Measurements from ENCODE around the gene WDR64.

WDR64 gene

DNA sequence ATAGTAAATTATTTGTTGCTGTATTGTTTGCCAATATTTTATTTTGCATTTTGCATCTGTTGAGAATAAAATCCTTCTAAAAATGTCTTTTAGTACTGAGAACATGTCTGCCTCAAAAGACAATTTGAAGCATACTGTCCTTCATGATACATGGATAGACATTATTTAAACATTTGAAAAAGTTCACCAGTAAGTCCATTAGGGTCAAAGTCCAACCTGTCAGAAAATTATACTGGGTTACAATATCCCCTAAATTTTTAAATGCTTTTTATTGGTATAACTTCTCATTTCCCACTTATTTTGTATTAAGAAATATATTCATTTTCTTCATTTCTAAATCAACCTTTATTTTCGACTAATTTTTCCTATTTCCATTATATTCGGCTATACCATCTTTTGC is 21.2 kb upstream of the WDR64 start:
- H3K4me3 ChIP-seq (ENCODE audit: low read depth, low read length): no peak overlapping the region

DNA sequence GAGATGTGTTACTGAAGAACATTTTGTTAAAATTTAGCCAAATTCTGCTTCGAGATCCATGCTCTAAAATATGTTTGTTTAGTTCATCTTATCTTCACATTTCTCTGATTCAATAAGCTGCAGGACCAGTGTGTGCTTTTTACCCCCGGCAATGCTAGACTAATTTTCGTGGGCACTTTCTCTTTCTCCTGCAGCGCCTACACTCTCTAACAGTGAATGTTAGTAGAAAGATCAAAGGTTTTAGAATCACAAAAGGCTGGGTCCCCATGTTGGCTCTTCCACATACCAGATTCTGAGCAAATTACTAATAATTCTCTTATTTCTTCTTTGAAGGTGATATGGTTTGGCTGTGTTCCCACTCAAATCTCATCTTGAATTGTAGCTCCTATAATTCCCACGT is 20.4 kb upstream of the WDR64 start:
- H3K4me3 ChIP-seq (ENCODE audit: low read depth, low read length): no peak overlapping the region

- no peak overlapping the region for H3K4me3 ChIP-seq (ENCODE audit: low read depth, low read length)
These were observed 19.1 kb upstream of the WDR64 start for GRCh38 chr1:241632987-241633386.

DNA sequence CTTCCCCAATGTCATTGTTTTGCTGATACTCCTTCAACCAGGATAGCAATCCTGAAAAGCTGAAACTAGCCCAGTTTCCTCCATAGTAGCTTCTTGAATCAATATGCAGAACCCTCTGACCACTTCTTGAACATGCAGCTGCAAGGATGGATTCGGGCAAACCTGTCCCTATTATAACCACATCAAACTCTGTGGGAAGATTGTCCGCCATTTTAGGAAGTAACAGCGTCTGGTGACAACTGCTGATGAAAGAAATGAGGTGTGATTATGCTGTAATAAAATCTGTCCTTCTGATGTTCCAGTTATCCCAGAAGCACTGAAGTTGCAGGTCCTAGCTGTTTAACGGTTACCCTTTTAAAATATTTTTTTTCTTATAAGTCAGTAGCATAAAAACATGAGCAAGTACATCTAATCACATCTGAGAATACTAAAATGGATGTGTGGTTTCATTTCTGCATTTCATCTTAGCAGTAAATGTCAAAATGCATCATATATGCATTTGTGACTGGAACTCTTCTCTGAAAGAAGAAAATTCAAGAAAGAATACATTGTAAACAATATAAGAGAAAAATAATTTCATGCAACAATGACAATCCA is 16.4 kb upstream of the WDR64 start:
- no peak overlapping the region for H3K4me3 ChIP-seq (ENCODE audit: low read depth, low read length)

GRCh38 chr1:241636291-241636690 is 15.8 kb upstream of the WDR64 start:
- no peak overlapping the region for H3K4me3 ChIP-seq (ENCODE audit: low read depth, low read length)

- H3K4me3 ChIP-seq (ENCODE audit: low read depth, low read length): no peak overlapping the region
These were observed 15.0 kb upstream of the WDR64 start for GRCh38 chr1:241637046-241637590.

- no peak overlapping the region for H3K4me3 ChIP-seq (ENCODE audit: low read depth, low read length)
These were observed 14.5 kb upstream of the WDR64 start for GRCh38 chr1:241637604-241638003.

GRCh38 chr1:241638099-241638682 is 13.9 kb upstream of the WDR64 start:
- H3K4me3 ChIP-seq (ENCODE audit: low read depth, low read length): peak overlapping the region; percentile 4

DNA sequence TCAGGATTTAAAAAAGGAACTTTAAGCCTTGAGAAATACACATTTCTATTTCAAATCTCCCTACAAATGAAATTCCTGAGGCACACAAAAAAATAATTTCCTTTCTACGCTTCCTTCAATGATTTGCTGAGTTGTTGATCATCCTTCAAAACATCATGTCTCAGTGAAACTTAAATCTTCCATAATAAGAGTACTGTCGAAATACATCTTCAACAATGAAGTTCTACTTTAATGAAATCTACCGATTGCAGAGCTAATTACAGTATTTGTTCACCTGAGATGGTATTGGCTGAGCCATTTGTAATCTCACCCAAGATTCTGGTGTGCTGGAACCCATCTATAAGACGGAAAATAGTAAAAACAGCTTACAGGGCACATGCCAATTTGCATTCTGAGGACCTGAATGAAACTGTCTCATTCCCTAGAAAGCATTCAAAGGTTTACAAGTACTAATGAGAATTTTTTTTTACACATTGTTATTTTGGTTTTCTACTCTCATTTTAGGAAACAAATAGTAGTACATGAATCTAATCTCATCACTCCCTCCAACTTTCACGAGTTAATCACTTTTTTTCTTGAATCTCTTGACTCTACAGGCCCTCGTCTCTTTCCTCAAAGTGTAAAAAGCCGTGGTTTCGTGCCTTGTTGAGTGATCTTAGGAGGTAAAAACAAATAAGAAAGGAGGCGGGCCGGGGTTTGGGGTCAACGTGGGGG is 13.0 kb upstream of the WDR64 start:
- peak overlapping the region; percentile 93 for H3K4me3 ChIP-seq (ENCODE audit: low read depth, low read length)

GRCh38 chr1:241639623-241640148 is 12.4 kb upstream of the WDR64 start:
- peak overlapping the region; percentile 93 for H3K4me3 ChIP-seq (ENCODE audit: low read depth, low read length)

GRCh38 chr1:241640149-241640866 is 11.8 kb upstream of the WDR64 start, which contains the start of the genes CHML and OPN3:
Gene CHML, minus strand, starts transcription at chr1:241640369. Its CDS starts 4,603 bp downstream, at chr1:241635766.
Gene OPN3, minus strand, starts transcription at chr1:241640369. Its CDS starts 115 bp downstream, at chr1:241640254.
- H3K4me3 ChIP-seq (ENCODE audit: low read depth, low read length): peak within 1 kb of the TSS; percentile 93

DNA sequence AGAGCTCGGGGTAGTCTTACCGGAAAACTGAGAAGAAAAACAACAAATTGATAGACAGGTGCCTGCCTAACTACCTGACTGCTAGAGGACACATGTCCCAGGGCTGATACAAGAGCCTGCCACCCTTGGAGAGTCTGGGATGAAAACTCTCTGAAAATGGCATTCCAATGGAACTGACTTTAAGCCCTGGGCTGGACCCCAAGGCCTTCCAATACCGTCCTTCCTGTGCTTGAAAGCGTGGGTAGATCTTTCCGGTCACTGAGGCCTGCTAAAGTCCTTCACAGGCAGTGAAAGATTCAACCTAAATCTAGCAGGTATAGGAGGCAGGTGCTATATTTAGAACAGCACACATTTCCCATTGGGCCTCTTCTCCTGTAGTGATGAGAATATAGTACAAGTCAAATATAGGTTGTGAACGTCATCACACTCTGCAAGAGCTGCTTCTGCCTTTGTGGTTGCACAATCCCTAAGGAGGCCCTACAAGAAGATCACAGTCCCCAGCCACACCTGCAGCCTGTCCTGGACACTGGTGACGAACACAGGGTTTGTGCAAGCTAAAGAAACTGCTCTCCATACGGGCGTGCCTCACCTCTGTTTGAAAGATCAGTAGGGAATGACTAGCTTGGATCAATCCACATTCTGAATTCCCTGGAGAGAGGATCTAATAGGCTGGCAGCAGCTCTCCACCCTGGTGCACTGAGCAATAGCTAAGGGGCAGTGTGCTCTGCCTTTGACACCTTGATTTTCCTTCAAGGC is 11.0 kb upstream of the WDR64 start:
- no peak overlapping the region for H3K4me3 ChIP-seq (ENCODE audit: low read depth, low read length)

GRCh38 chr1:241641773-241642592 is 10.1 kb upstream of the WDR64 start:
- no peak overlapping the region for H3K4me3 ChIP-seq (ENCODE audit: low read depth, low read length)

GRCh38 chr1:241642593-241642944 is 9.5 kb upstream of the WDR64 start:
- no peak overlapping the region for H3K4me3 ChIP-seq (ENCODE audit: low read depth, low read length)

- no peak overlapping the region for H3K4me3 ChIP-seq (ENCODE audit: low read depth, low read length)
These were observed 7.8 kb upstream of the WDR64 start for GRCh38 chr1:241644259-241644658.

DNA sequence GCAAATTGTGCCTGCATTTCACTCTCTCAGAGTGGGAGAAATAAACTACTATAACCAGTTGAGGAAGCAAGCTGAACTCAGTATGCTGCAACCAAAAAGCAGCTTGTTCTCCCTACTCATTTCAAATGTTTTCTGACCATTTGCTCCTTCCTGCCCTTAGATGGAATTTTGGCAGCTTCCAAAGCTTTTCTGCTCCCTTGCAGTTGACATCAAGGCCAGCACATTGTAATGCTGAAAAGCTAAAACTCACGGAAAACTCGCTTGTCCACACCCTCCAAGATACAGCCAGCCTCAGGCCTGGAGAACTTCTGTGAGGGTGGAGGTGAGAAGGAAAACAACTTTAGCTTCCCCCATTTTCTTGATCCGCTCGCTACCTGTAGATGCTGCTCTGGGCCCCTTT is 6.9 kb upstream of the WDR64 start:
- no peak overlapping the region for H3K4me3 ChIP-seq (ENCODE audit: low read depth, low read length)

DNA sequence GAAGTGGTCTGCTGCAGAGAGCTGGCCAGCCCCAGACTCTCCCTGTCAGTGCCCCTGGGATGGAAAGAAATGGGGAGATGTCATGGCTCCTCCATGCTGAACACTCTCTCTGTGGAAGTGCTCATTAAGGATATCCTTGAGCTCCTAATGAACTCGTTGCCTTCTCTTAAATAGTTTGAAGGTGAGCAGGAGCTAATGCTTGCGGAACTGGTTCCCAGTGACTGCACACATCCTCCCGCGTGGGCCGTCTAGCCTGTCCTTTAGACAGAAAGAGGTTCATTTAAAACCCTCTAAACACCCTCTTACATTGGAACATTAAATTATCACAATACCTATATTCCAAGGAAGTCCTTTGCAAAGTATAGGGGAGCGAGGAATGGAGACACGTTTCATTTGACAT is 5.9 kb upstream of the WDR64 start:
- no peak overlapping the region for H3K4me3 ChIP-seq (ENCODE audit: low read depth, low read length)

DNA sequence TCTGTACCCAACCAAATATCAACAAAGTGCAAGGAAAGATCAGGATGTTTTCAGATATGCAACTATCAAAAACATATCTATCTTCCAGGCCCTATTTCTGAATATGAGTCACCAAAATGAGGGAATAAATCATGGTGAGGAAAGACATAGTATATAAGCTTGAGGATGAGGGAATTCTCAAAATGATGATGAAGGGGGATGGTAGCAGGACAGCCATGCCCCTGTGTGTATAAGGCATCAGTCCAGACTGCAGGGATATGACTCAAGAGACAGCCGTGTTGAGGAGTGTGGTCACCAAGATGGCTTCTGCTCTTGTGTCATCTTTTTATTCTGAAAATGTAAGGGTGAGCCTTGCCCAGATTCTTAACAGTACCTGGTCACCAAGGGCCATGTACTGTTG is 4.4 kb upstream of the WDR64 start:
- no peak overlapping the region for H3K4me3 ChIP-seq (ENCODE audit: low read depth, low read length)

GRCh38 chr1:241648159-241648558 is 3.9 kb upstream of the WDR64 start:
- H3K4me3 ChIP-seq (ENCODE audit: low read depth, low read length): no peak overlapping the region

GRCh38 chr1:241654019-241654418 is 1.9 kb downstream of the WDR64 start:
- no peak overlapping the region for H3K4me3 ChIP-seq (ENCODE audit: low read depth, low read length)

Data from iPS-11a (cell line).